RWPE1 (cell line): ENCODE results near the gene DMRTB1.

Source experiments
- CTCF ChIA-PET: fragments of 350-600 bp; sonication (Branson Sonifier 250); formaldehyde crosslinking; extraction: SDS; loops from one replicate; lab custom pipeline; 2021; lab: Yijun Ruan, JAX
- POLR2A ChIA-PET: fragments of 400-600 bp; formaldehyde crosslinking; extraction: SDS; loops from one replicate; lab custom pipeline; 2020; ENCODE audit warnings: antibody characterized with exemption; ENCODE audit not compliant: low non-redundant PET; lab: Yijun Ruan, JAX
- DNase-seq: peaks from one replicate; pipeline ENCODE4 v3.0.0; 2012; ENCODE audit warnings: low spot score
- H3K27ac ChIP-seq: fragments of 450-650 bp; 2 replicates; pipeline ENCODE4 v1.5.1; 2017
- CTCF ChIP-seq: fragments of 450-650 bp; conservative IDR thresholded peaks from 2 replicates; pipeline ENCODE4 v1.5.1; 2017; ENCODE audit warnings: low read depth, mild to moderate bottlenecking

Gene DMRTB1

GRCh38 chr1:53504901-53505300 lies 45.7 kb downstream of the DMRTB1 start:
- H3K27ac ChIP-seq: no peak overlapping the region
- no peak for TF ChIP-seq CTCF
- POLR2A ChIA-PET: no interaction called here
- CTCF ChIA-PET: no interaction called here
- no peak for DNase-seq

- no peak overlapping the region for H3K27ac ChIP-seq
- CTCF ChIA-PET: no interaction called here
- no peak for DNase-seq
- TF ChIP-seq CTCF: no peak
- POLR2A ChIA-PET: no interaction called here
These were observed 46.2 kb downstream of the DMRTB1 start for GRCh38 chr1:53505401-53505800.

- no peak for DNase-seq
- ChIA-PET POLR2A (no interaction called here), CTCF (no interaction called here)
- no peak overlapping the region for H3K27ac ChIP-seq
- no peak for TF ChIP-seq CTCF
These were observed 46.7 kb downstream of the DMRTB1 start for GRCh38 chr1:53505891-53506290.

- H3K27ac ChIP-seq: no peak overlapping the region
- no peak for TF ChIP-seq CTCF
- no peak for DNase-seq
- CTCF ChIA-PET: no interaction called here
- POLR2A ChIA-PET: interaction anchor here (0.5 kb wide), 1 partner anchor 11 kb away, joined by 3 read pairs; no protein-coding TSS in a partner anchor
These were observed 47.3 kb downstream of the DMRTB1 start for GRCh38 chr1:53506355-53507050.

- POLR2A ChIA-PET: interaction anchor here (0.5 kb wide), 1 partner anchor 12 kb away, joined by 3 read pairs; no protein-coding TSS in a partner anchor
- DNase-seq: no peak
- CTCF ChIA-PET: no interaction called here
- TF ChIP-seq CTCF: no peak
- no peak overlapping the region for H3K27ac ChIP-seq
These were observed 48.1 kb downstream of the DMRTB1 start for GRCh38 chr1:53507116-53507820.

- ChIA-PET POLR2A (no interaction called here), CTCF (no interaction called here)
- TF ChIP-seq CTCF: no peak
- DNase-seq: no peak
- H3K27ac ChIP-seq: no peak overlapping the region
These were observed 49.1 kb downstream of the DMRTB1 start for GRCh38 chr1:53508056-53508990.
